ENCODE data around the gene EPS8.

GRCh38 chr12:15691388-15691787, 97.8 kb downstream of the EPS8 start:
- TF ChIP-seq CTCF (IDR thresholded peaks at IDR 0.05; ENCODE audit: borderline replicate concordance, extremely low read depth, low read length, poor library complexity, severe bottlenecking) (no peak), EZH2 (IDR thresholded peaks at IDR 0.05; ENCODE audit: borderline replicate concordance, low read depth, low read length, severe bottlenecking) (no peak)

Measured in DND-41 (cell line).